Measurements from ENCODE around the gene CBX1. TPM values are rescaled to one million over a fixed set of nuclear protein-coding genes. Genes with fewer than 3 reads are reported as not detected.

The CBX1 gene
- total and polyA plus RNA-seq, 2 of the 4 experiments (the other 2 are of a cell fraction): 35.0 to 54.9 TPM

DNA sequence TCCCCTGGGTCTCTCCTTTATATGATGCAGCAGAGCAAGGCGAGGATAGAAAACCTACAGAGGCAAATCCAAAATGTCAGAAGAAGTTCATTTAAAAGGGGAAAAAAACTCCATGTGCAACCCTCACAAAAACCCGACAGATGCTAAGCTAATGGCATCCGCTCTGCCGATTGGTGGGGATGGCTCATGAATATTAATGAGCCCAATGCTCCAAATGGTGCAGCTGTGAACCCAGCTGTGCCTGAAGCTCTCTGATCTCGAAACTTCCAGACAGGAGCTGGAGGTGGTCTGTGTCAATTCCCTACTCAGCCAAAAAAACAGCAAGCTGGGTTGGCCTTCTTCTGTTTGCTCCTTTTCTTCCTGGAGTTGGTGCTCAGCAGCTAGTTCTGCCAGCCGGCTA is 21.8 kb upstream of the CBX1 start:
- Histone ChIP-seq H3K56ac (ENCODE audit: extremely low read depth, insufficient read depth, low read length) (no peak overlapping the region), H3K9me3 (ENCODE audit: control insufficient read depth, insufficient read depth, low read length) (no peaks in the 10 kb centered on the region), H2AK9ac (replicated peaks; ENCODE audit: low read depth, low read length, poor library complexity) (no peak overlapping the region), H4K8ac (ENCODE audit: low read depth in 2 of 2, low read length in 2 of 2) (no peak overlapping the region), H2BK5ac (ENCODE audit: low read depth, low read length, poor library complexity, severe bottlenecking) (no peak overlapping the region), H2BK120ac (ENCODE audit: low read depth, low read length) (no peak overlapping the region), H3K18ac (ENCODE audit: low read depth, low read length) (no peak overlapping the region), H2BK20ac (ENCODE audit: low read depth, low read length) (no peak overlapping the region), H3K4me2 (ENCODE audit: low read depth, low read length) (no peak overlapping the region), H3K4me3 (ENCODE audit: insufficient read depth, low read depth, low read length) (no peak overlapping the region), H3K14ac (replicated peaks; ENCODE audit: low read depth, low read length) (no peak overlapping the region), H3K9ac (ENCODE audit: low read depth, low read length) (no peak overlapping the region), H3K23ac (ENCODE audit: low read depth, low read length) (no peak overlapping the region), H2AFZ (replicated peaks; ENCODE audit: low read length, poor library complexity) (no peak overlapping the region), H3K4me1 (ENCODE audit: control insufficient read depth, insufficient read depth, low read length) (no peaks in the 10 kb centered on the region), H3K27me3 (ENCODE audit: control insufficient read depth, insufficient read depth, low read length) (no peaks in the 10 kb centered on the region), H3K4ac (ENCODE audit: low read depth, low read length) (no peak overlapping the region), H3K79me1 (ENCODE audit: low read depth in 1 of 2, low read length in 2 of 2) (peaks cover 0 to 6% of the 10 kb centered on the region in 2 experiments; a peak in 1 of 4 replicates), H3K27ac (ENCODE audit: insufficient read depth, low read length) (no peak overlapping the region), H4K91ac (ENCODE audit: insufficient read depth, low read depth, low read length) (no peak overlapping the region), H4K20me1 (ENCODE audit: insufficient read depth, low read length) (no peaks in the 10 kb centered on the region), H2AK5ac (ENCODE audit: low read depth, low read length) (no peak overlapping the region), H3K9me1 (ENCODE audit: insufficient read depth, low read length) (no peaks in the 10 kb centered on the region), H4K5ac (ENCODE audit: low read depth, low read length) (no peak overlapping the region), H2BK15ac (ENCODE audit: low read depth, low read length) (no peak overlapping the region), H3K36me3 (ENCODE audit: control insufficient read depth, insufficient read depth, low read length) (peaks cover 35% of the 10 kb centered on the region)
- TF ChIP-seq POLR2A (IDR thresholded peaks at IDR 0.05; ENCODE audit: low read depth, low read length) (no peak), CEBPB (IDR thresholded peaks at IDR 0.05; ENCODE audit: low read depth, low read length) (no peak), RFX5 (IDR thresholded peaks at IDR 0.05; ENCODE audit: low read depth, low read length) (no peak), RAD21 (IDR thresholded peaks at IDR 0.05; ENCODE audit: low read length) (no peak), MAZ (IDR thresholded peaks at IDR 0.05; ENCODE audit: borderline replicate concordance, low read depth, low read length) (no peak), MAFK (IDR thresholded peaks at IDR 0.05; ENCODE audit: low read depth, low read length) (no peak), MXI1 (IDR thresholded peaks at IDR 0.05; ENCODE audit: borderline replicate concordance, low read depth, low read length) (no peak), RCOR1 (IDR thresholded peaks at IDR 0.05; ENCODE audit: insufficient replicate concordance, low read length) (no peak), CHD1 (IDR thresholded peaks at IDR 0.05; ENCODE audit: low read depth, low read length) (no peak), NFE2L2 (IDR thresholded peaks at IDR 0.05; ENCODE audit: low read depth, low read length) (no peak), SMC3 (IDR thresholded peaks at IDR 0.05; ENCODE audit: low read depth, low read length) (no peak), BHLHE40 (IDR thresholded peaks at IDR 0.05; ENCODE audit: low read depth, low read length) (no peak), FOS (IDR thresholded peaks at IDR 0.05; ENCODE audit: low read depth, low read length) (no peak)
- TF ChIP-seq, protein P1, sequence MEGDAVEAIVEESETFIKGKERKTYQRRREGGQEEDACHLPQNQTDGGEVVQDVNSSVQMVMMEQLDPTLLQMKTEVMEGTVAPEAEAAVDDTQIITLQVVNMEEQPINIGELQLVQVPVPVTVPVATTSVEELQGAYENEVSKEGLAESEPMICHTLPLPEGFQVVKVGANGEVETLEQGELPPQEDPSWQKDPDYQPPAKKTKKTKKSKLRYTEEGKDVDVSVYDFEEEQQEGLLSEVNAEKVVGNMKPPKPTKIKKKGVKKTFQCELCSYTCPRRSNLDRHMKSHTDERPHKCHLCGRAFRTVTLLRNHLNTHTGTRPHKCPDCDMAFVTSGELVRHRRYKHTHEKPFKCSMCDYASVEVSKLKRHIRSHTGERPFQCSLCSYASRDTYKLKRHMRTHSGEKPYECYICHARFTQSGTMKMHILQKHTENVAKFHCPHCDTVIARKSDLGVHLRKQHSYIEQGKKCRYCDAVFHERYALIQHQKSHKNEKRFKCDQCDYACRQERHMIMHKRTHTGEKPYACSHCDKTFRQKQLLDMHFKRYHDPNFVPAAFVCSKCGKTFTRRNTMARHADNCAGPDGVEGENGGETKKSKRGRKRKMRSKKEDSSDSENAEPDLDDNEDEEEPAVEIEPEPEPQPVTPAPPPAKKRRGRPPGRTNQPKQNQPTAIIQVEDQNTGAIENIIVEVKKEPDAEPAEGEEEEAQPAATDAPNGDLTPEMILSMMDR (conservative IDR thresholded peaks at IDR 0.05; ENCODE audit: low read depth, low read length): no peak
- TF ChIP-seq, protein P2, sequence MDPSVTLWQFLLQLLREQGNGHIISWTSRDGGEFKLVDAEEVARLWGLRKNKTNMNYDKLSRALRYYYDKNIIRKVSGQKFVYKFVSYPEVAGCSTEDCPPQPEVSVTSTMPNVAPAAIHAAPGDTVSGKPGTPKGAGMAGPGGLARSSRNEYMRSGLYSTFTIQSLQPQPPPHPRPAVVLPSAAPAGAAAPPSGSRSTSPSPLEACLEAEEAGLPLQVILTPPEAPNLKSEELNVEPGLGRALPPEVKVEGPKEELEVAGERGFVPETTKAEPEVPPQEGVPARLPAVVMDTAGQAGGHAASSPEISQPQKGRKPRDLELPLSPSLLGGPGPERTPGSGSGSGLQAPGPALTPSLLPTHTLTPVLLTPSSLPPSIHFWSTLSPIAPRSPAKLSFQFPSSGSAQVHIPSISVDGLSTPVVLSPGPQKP (IDR thresholded peaks at IDR 0.05; ENCODE audit: borderline replicate concordance, low read depth, low read length): no peak
- TF ChIP-seq, protein P3, sequence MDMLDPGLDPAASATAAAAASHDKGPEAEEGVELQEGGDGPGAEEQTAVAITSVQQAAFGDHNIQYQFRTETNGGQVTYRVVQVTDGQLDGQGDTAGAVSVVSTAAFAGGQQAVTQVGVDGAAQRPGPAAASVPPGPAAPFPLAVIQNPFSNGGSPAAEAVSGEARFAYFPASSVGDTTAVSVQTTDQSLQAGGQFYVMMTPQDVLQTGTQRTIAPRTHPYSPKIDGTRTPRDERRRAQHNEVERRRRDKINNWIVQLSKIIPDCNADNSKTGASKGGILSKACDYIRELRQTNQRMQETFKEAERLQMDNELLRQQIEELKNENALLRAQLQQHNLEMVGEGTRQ (IDR thresholded peaks at IDR 0.05; ENCODE audit: low read depth, low read length): no peak
- intact Hi-C loops (cut with micrococcal nuclease): no loop called here
- no peak for ATAC-seq (ENCODE audit: low read depth)
- CTCF ChIA-PET: no interaction called here
- BruUV-seq (replicated peaks): no TSS peak
- POLR2A ChIA-PET (ENCODE audit: unreplicated experiment): no interaction called here
- dilution Hi-C loops (cut with HindIII; ENCODE audit: low sequenced_read_pairs, unreplicated experiment): no loop called here
- WGBS, 2 experiments (ENCODE audit: extremely low coverage in 2 of 2, insufficient read length in 1 of 2): 33% methylated on average over 1 of the region's 6 CpGs; no CpG with 5 or more reads in 1 of the 2 experiments
- no peak for DNase-seq
- in situ Hi-C loops (cut with MboI; ENCODE audit: low sequenced_read_pairs): no loop called here
